NCI-H82 (cell line): ENCODE results near the gene BPHL.
A peak's percentile ranks its signal among the peaks of the same experiment; 100 is the strongest.
"Not testable (repeated sequence)": the region's sequence is repeated elsewhere in the genome, so short reads cannot be mapped to it uniquely, and the experiment has no call there.

Experiments
- DNase-seq: peaks from one replicate; lab custom pipeline; 2025; lab: John Stamatoyannopoulos, UW

BPHL gene

GRCh38 chr6:3156184-3157130, 37.9 kb downstream of the BPHL start:
- DNase-seq: peak; percentile 56

GRCh38 chr6:3157131-3157933, 38.8 kb downstream of the BPHL start, which contains the start of gene TUBB2A:
Gene TUBB2A (minus strand): TSS chr6:3157544. CDS start chr6:3157463, 81 bp downstream.
- peak; percentile 81 for DNase-seq

DNA sequence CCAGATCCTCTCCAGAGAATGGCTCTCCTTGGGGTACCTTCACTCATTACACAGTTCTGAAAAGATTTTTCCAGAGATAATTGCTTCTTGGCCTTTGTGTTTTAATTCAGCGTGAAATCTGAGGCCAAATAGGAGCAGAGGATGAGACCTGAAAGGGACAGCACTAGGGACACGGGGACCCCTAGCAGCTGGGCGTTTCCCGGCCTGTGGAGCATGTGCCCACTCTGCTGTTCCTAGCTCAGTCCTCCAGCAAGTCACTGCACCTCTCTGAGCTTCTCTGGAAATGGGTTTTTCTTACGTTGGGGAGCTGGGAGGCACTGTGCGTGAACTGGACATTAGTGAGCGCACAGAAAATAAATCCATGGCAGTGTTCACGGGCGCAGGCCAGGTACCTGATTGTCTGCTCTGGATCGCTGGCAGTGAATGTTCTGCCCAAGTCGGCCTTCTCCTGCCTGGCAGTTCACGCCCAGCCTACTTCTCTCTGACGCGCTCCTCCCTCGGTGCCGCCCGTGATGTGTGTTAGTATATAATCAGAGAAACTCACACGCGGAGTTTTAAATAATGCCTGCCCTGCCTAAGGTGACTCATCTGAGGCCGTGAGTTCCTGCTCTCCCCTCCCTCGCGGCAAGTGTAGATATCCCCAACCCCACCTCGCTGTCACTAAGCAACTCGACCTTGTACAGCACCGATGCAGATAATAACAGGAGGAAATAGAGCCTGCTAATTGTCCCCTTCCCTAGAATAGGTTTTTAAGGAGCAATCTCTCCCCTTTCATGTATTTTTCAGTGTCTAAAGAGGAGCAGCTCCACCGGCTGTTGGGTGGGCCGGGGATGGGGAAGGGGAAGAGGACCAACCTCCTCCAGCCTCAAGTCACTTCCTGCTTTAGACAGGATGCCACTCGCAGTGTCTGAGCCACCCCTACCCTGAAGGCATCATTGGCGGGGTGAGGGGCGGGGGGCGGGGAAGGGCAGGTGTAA, 41.6 kb downstream of the BPHL start:
- DNase-seq: no peak

GRCh38 chr6:3162067-3162497, 43.6 kb downstream of the BPHL start:
- peak; percentile 52 for DNase-seq

- peak; percentile 93 for DNase-seq
Measured at GRCh38 chr6:3162565-3163247, 44.2 kb downstream of the BPHL start.

GRCh38 chr6:3163248-3163594, 44.7 kb downstream of the BPHL start:
- DNase-seq: no peak

- no peak for DNase-seq
Measured at GRCh38 chr6:3164388-3164787, 45.9 kb downstream of the BPHL start.

DNA sequence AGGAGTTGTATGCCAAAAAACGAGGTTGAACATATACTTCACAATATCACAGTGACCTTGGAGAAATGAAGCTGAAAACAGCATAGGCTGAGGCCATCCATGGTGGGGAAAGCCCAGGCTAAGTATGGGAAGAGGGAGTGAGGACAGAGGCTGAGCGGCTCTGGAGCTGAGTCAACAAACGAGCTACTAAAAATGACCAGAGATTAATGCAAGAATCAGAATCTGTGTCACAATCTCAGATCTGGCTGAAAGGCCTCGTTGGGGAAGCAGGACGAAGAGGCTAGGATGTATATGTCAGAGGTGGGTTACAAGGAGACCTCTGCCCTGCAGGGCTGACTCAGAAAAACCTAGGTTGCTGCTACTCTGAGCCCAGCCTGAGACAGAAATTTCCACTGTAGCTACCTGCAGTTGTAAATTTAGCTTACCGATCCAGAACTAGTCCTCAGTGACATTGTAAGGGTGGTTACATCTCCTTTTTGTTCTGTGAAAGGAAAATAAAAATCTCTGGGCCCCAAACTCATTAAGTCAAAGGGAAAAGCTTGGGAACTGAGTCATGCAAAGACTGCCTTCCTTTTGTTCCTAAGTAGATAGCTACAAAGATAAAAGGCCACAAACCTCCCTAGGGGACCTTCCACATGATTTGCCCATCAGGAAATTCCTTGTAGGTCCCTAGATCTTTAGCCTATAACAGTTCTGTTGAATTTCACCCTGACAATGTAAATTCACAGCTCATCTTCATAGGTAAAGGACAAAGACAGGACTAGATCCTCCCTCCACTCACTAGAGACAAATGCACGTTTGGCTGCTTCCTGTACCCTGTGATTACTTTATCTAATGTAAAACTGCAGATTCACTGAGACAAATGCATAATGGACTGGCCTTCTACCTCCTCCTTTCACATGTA, 47.4 kb downstream of the BPHL start:
- DNase-seq: no peak

- DNase-seq: not testable (repeated sequence)
Measured at GRCh38 chr6:3166535-3167225, 48.2 kb downstream of the BPHL start.

DNA sequence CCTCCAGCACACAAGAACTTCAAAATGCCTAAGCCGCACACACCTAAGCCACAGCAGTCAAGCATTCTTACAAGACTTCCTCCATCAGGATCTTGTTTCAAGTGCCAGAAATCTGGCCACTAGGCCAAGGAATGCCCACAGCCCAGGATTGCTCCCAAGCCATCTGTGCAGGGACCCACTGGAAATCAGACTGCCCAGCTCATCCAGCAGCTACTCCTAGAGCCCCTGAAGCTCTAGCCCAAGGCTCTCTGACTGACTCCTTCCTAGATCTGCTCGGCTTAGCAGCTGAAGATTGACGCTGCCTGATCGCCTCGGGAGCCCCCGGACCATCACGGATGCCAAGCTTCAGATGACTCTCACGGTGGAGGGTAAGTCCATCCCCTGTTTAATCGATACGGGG, 49.5 kb downstream of the BPHL start:
- DNase-seq: peak; percentile 61

DNA sequence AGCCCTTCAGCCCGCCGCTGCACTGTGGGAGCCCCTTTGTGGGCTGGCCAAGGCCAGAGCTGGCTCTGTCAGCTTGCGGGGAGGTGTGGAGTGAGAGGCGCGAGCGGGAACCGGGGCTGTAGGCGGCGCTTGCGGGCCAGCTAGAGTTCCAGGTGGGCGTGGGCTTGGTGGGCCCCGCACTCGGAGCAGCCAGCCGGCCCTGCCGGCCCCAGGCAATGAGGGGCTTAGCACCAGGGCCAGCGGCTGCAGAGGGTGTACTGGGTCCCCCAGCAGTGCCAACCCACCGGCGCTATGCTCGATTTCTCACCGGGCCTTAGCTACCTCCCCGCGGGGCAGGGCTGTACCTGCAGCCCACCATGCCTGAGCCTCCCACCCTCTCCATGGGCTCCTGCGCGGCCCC, 52.2 kb downstream of the BPHL start:
- DNase-seq: not testable (repeated sequence)

- DNase-seq: not testable (repeated sequence)
Measured at GRCh38 chr6:3171313-3172175, 53.0 kb downstream of the BPHL start.

GRCh38 chr6:3172789-3173188, 54.3 kb downstream of the BPHL start:
- DNase-seq: not testable (repeated sequence)

- not testable (repeated sequence) for DNase-seq
Measured at GRCh38 chr6:3173636-3174089, 55.2 kb downstream of the BPHL start.

DNA sequence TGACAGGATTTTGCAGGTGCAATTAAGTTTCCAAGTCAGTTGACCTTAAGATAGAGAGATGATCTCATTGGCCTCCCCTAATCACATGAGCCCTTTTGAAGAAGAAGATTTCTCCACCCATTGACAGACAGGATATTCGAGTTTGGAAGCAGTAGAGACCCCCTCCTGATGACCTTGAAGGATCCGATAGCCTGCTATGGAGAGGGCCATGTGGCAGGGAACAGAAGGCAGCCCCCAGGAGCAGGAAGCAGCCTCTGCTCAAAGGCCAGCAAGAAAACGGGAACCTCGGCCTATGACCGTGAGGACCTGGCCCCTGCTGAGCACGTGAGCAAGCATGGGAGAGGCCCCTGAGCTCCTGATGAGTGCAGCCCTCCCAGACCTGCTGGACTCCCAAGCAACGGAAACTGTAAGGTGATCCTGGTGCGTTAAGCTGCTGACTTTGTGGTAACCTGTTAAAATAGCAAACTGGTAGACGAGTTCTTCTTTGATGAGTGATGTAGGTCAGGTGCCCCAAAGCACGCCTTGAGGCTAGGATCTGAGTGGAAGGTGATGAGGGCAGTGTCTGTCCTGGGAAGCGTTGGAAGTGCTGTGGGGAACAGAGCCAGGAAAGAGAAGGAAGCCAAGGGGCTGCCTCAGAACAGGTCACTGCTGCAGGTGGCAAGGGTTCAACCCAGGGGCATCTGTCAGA, 57.3 kb downstream of the BPHL start:
- DNase-seq: no peak

DNA sequence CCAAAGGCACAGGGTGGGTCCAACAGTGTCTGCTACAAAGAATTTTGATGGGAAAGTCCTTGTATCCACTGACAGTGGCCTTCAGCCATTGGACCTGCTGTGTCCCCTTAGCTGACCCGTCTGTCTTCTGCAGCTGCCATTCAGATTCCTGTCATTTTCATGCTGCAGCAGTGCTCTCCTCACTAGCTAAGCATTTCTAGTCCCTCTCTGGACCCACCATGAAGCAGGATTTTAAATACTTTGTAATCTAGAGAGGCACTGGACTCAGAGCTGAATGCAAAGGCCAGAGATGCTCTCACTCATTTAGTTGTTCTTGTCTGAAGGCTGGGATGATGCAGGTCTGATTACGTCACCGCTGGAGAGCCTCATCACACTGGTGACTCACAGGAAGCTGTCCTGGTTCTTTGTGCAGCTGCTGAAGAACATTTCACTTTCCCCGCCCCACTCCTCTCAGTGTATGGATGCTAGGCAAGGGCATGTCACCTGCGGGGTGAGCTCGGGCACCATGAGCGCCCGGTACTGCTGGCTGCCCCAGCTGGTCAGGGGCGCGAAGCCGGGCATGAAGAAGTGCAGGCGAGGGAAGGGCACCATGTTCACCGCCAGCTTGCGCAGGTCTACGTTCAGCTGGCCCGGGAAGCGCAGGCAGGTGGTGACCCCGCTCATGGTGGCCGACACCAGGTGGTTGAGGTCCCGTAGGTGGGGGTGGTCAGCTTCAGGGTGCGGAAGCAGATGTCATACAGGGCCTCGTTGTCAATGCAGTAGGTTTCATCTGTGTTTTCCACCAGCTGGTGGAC, 58.2 kb downstream of the BPHL start:
- no peak for DNase-seq

GRCh38 chr6:3178666-3179065, 60.2 kb downstream of the BPHL start:
- DNase-seq: not testable (repeated sequence)
